RWPE1 (cell line): ENCODE results near the gene ZNF624.

Source experiments
- CTCF ChIA-PET: fragments of 350-600 bp; sonication (Branson Sonifier 250); formaldehyde crosslinking; extraction: SDS; loops from one replicate; lab custom pipeline; 2021; lab: Yijun Ruan, JAX
- POLR2A ChIA-PET: fragments of 400-600 bp; formaldehyde crosslinking; extraction: SDS; loops from one replicate; lab custom pipeline; 2020; ENCODE audit warnings: antibody characterized with exemption; ENCODE audit not compliant: low non-redundant PET; lab: Yijun Ruan, JAX
- DNase-seq: peaks from one replicate; pipeline ENCODE4 v3.0.0; 2012; ENCODE audit warnings: low spot score
- H3K27ac ChIP-seq: fragments of 450-650 bp; 2 replicates; pipeline ENCODE4 v1.5.1; 2017
- TF ChIP-seq, protein P1 (sequence below): fragments of 450-650 bp; conservative IDR thresholded peaks from 2 replicates; pipeline ENCODE4 v1.5.1; 2017; ENCODE audit warnings: low read depth, mild to moderate bottlenecking

ZNF624 gene

DNA sequence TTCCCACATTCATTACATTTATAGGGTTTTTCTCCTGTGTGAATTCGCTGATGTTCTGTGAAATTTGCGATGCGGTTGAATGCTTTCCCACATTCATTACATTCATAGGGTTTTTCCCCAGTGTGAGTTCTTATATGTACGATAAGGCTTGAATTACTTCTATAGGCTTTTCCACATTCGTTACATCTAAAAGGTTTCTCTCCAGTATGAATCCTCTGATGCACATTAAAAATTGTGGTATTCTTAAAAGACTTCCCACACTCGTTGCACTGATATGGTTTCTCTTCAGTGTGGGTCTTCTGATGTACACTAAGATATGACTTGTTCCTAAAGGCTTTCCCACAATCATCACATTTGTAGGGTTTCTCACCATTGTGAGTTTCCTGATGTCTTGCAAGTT, 30.4 kb downstream of the ZNF624 start:
- TF ChIP-seq, protein P1, sequence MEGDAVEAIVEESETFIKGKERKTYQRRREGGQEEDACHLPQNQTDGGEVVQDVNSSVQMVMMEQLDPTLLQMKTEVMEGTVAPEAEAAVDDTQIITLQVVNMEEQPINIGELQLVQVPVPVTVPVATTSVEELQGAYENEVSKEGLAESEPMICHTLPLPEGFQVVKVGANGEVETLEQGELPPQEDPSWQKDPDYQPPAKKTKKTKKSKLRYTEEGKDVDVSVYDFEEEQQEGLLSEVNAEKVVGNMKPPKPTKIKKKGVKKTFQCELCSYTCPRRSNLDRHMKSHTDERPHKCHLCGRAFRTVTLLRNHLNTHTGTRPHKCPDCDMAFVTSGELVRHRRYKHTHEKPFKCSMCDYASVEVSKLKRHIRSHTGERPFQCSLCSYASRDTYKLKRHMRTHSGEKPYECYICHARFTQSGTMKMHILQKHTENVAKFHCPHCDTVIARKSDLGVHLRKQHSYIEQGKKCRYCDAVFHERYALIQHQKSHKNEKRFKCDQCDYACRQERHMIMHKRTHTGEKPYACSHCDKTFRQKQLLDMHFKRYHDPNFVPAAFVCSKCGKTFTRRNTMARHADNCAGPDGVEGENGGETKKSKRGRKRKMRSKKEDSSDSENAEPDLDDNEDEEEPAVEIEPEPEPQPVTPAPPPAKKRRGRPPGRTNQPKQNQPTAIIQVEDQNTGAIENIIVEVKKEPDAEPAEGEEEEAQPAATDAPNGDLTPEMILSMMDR = no peak
- no peak overlapping the region for H3K27ac ChIP-seq
- DNase-seq = no peak
- ChIA-PET POLR2A (no interaction called here), CTCF (no interaction called here)

DNA sequence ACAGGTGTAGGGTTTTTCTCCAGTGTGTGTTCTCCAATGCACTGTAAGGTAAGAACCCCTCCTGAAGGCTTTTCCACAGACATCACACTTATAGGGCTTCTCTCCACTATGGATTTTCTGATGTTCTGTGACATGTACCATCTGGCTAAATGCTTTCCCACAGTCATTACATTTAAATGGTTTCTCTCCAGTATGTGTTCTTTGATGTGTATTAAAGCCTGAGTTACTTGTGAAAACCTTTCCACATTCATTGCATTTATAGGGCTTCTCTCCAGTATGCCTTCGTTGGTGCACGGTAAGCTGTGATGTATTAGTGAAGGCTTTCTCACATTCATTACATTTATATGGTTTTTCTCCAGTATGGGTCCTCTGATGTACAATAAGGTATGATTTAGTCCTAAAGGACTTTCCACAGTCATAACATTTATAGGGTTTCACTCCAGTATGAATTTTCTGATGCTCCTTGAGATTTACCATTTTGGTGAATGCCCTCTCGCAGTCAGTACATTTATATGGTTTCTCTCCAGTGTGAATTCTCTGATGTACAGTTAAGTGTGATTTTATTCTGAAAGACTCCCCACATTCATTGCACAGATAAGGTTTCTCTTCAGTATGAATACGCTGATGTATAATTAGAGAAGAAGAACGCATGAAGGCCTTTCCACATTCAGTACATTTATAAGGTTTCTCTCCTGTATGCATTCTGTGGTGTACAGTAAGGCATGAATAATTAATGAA, 30.9 kb downstream of the ZNF624 start:
- H3K27ac ChIP-seq = no peak overlapping the region
- ChIA-PET CTCF (no interaction called here), POLR2A (no interaction called here)
- DNase-seq = no peak
- TF ChIP-seq, protein P1 = no peak

DNA sequence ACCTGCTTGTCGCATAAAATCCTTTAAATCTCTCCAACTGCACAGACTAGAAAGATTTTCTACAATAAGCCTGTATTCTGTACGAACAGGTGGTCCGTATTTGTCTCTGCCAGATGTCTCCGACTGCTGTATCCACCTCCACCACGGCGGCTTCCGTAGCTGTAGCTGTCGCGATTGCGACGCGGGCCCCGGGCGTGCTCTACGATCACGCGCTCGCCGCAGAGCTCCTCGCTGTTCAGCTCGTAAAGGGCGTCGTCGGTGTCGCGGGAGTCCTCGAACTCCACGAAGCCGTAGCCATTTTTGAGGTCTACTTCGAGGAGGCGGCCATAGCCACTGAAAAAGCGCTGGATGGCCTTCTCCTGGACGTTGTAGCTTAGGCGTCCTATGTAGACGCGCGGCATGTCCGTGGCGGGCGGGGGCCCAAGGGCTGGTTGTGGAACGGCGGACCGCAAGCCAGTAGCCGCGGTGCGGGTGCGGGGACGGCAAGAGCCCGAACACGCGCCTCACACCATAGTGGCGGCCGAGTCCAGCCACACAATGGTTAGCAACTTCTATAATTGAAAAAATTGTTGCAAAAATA, 36.1 kb downstream of the ZNF624 start:
- TF ChIP-seq, protein P1 = no peak
- DNase-seq = no peak
- H3K27ac ChIP-seq = no peak overlapping the region
- ChIA-PET POLR2A (no interaction called here), CTCF (no interaction called here)

DNA sequence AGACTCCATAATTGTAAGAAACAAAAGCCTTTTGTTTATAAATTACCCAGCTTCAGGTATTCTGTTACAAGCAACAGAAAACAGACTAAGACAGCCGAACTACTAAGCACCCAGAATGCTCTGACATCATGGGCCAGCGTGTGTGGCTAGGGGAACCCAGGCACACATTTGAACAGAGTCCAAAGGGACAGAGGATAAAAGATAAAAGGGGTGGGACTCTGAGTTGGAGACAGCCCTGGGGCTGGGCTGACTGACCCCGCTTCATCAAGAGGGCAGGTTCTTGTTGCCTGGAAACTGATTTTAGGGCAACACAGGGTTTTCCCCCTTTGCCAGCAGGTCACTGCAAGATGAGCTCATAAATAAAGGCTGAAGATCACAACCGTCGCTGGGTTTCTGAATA, 54.1 kb downstream of the ZNF624 start:
- CTCF ChIA-PET = interaction anchor here (1.0 kb wide), 1 partner anchor 10 kb away, joined by 3 read pairs; no protein-coding TSS in a partner anchor
- TF ChIP-seq, protein P1 = no peak
- no peak overlapping the region for H3K27ac ChIP-seq
- DNase-seq = no peak
- POLR2A ChIA-PET = no interaction called here

DNA sequence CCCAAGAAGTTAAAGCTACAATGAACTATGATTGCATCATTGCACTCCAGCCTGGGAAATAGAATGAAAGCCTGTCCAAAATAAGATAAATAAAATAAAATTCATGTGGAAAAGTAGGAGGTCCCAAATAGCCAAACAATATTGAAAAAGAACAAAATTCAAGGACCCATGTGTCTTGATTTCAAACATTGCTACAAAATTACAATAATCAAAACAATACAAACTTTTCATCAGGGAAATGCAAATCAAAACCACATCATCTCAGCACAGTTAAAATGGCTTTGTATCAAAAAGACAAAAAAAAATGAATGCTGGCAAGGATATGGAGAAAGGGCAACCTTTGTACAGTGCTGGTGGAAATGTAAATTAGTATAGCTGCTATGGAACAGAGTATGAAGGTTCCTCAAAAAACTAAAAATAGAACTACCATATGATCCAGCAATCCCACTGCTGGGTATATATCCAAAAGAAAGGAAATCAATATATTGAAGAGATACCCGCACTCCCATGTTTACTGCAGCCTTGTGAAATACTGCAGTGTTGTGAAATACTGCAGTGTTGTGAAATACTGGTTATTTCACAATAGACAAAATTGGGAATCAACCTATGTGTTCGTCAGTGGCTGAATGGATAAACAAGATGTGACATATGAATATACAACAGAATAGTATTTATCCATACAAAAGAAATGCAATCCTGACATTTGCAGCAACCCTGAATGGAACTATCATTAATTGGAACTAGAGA, 60.1 kb downstream of the ZNF624 start:
- TF ChIP-seq, protein P1 = no peak
- H3K27ac ChIP-seq = no peak overlapping the region
- POLR2A ChIA-PET = no interaction called here
- CTCF ChIA-PET = interaction anchor here (0.6 kb wide), 1 partner anchor 151 kb away, joined by 3 read pairs; no protein-coding TSS in a partner anchor
- DNase-seq = no peak
